ENCODE results near the gene FAM133A.

FAM133A gene

DNA sequence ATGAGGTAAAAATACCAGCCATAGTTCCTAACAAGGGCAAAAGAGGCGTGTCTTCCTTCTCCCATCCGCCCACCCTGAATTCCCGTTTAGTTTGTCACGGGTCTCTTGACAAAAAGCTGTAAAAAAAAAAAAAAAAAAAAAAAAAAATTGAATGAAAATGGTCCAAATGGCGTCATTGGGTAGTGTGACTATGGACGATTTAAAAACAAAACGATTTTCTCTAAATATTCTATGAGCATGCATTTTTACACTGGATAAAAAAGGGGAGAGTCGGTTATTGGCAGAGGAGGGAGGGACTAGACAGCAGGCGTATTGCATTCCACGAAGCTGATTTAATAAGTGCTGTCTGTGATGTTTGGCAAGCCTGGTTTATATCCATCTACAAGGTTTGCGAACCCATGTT lies at the start of gene FAM133A:
FAM133A (plus strand) TSS at position 338 of the 403 bp plus-strand sequence. CDS start 35,214 bp downstream, outside the sequence.
- DNase-seq: no peak

DNA sequence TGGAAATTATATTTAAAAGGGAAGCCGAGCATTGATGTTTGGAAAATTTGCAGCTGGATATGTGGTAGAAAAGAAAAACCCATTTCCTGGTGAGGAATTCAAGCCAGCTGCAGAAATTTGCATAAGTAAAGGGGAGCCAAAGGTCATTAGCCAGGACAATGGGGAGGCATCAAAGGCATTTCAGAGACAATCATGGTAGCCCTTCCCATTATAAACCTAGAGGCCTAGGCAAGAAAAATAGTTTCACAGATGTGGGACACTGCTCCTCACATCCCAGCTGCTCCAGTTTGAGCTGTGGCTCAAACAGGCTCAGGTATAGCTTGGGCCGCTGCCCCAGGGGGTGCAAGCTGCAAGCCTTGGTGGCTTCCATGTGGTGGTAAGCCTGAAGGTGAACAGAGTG lies 36.4 kb upstream of the FAM133A start:
- DNase-seq: no peak

DNA sequence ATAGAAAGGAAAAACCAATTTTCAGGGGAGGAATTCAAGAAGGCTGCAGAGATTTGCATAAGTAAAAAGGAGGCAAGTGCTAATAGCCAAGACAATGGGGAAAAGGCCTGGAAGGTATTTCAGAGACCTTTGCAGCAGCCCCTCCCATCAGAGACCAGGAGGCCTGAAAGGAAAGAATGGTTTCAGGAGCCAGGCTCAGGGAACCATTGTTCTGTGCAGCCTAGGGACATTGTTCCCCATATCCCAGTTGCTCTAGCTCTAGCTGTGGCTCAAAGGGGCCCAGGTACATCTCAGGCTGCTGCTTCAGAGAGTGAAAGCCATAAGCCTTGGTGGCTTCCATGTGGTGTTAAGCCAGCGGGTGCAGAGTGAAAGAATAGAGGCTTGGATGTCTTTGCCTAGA lies 24.6 kb upstream of the FAM133A start:
- DNase-seq: no peak

DNA sequence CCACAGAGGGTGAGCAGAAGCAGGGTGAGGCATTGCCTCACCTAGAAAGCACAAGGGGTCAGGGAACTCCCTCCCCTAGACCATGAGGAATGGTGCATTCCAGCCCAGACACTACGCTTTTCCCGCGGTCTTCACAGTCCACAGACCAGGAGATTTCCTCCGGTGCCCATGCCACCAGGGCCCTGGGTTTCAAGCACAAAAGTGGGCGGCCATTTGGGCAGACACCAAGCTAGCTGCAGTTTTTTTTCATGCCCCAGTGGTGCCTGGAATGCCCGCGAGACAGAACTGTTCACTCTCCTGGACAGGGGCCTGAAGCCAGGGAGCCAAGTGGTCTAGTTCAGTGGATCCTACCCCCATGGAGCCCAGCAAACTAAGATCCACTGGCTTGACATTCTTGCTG lies 13.4 kb upstream of the FAM133A start:
- DNase-seq: no peak

DNA sequence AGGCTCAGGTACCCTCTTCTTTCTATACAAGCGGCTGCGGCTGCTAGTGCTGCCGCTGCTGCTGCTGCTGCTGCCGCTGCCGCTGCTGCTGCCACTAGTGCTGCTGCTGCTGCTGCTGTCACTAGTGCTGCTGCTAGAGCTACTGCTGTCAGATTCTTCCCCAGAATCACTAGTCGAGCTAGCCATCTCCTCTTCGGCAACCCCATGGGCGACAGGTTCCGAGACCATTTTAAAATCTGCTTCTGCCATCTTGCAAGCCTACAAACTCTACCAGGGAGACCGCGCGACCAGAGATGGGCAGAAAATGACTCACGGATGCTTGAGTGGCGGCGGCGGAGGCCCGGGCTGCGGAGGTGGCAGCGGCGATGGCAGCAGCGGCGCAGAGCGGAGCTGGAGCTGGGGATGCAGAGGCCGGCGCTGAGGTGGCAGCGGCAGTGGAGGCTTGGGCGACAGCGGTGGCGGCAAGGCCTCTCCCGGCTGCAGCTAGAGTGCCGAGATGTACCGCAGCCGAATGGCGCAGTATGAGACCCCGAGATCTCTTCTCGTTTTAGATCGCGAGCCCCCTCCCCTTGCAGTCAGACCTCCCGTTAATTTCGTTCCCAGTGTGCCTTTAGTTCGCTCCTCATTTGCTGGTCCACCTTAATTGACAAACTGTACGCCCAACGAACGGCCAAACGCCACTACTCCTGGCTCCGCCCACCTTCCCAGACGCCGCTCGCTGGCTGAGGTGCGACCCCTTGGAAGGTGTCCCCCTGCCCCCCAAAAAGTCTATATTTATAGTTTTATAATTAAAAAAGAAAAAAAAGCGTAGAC lies 744 bp upstream of the FAM133A start, which contains the start of gene NAP1L3:
NAP1L3 (minus strand) TSS at position 523 of the 813 bp plus-strand sequence; CDS start at position 249, 274 bp downstream.
- DNase-seq: peak; percentile 0

DNA sequence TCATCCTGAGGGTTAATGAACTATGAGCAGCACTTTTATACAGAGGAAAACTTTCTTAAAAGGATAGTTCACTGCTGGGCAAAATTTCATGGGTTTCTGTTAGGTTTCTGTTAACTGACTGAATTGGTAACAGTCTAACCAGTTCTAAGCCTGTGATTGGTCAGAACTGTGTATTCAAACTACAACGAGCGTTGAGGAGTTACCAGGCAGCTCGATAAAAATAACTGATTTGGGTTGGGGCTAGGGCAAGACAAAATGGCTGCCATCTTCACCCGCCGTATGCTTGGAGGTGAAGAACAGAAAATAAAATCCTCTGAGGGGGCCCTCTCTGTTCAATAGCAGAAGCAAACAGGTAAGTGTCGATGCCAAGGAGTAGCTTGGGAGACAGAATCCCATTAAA lies 22.0 kb downstream of the FAM133A start:
- no peak for DNase-seq

DNA sequence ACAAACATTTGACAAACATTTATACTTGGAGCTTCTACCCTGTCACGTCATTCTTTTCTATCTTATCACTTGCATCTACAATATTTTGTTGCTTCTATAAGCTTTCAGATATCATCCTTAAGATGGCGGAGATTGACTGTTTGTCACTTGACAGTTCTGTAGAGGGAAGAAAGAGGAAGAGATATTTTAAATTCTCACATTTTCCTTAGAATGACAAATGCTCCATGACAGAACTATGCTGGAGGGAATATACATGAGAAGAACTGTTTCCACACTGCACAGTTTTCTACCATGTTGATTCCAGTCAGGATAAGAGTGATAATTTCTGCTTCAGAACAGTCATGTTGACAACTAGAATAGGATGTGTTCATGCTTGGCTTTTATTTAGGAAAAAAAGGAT lies 29.7 kb downstream of the FAM133A start:
- DNase-seq: no peak

DNA sequence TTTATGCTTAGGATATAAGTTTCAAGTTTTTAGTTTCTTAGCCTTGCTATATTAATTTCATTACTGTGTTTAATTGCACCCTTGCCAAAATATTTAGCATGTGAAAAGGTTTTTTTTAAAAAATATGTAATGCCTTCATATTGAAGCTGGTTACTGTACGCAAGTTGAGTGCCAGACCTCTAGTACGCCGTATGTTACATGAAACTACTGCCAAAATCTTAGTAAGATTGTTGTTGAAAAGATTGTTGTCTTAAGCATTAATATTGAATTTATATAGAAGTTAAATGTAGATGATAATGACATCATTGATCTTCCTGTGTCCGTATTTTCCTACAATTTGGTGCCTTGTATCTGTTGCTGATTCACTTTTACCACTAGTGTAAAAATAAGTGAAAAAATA lies 37.1 kb downstream of the FAM133A start:
- DNase-seq: no peak

DNA sequence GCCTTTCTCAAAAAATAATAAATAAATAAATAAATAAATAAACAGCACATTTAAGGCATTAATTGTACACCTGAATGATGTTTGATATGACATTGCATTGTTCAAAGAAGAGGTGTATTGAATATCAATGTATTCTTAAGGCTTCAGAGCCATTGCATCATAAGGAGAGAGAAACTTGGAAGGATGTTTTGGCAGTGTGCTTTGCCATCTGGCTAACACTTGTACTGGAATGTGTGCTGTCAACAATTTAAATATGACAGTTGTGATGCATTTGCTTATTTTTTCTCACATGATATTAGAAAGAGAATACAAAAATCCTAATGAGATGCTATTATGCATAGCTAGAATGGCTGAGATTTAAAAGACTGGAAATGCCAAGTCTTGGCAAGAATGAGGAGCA lies 67.8 kb downstream of the FAM133A start:
- no peak for DNase-seq

DNA sequence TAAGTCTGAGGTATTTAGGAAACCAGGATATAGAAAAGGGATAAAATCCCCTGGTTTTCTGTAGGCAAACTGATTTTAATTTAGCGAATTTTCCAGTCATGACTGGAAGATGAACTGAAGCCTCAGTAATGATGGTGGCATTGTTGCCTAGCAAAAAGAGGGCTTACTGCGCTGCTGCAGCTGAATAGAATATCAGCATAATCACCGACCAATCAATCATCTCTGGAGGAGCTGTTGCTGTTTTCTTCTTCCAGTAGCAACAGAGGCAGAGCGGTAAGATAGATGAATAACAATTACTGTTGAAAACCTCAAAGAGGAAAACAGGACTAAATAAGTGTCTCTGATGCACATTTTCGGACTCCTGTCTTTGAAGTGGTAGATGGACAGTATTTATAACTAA lies 86.2 kb downstream of the FAM133A start:
- DNase-seq: no peak
